T-cell (primary cell): ENCODE measurements around the gene DTNB. TPM values are rescaled to one million over a fixed set of nuclear protein-coding genes. Genes with fewer than 3 reads are reported as not detected.

Experiments used
- ATAC-seq, 4 experiments: fragments of 200-7000 bp in 3 of 4; fragments of 150-1000 bp in 1 of 4; cut with Tn5 transposase; replicated peaks in 1 of 4; 1 replicate in 3 of 4; 2 replicates in 1 of 4; pipeline ENCODE4 v1.10.0; 2021; ENCODE audit warnings: moderate library complexity in 3 of 4, mild to moderate bottlenecking in 2 of 4, moderate number of reproducible peaks in 1 of 4
- CTCF ChIA-PET, 2 donors: fragments of 300-600 bp; sonication (Branson Sonifier 250); formaldehyde crosslinking; loops; one replicate each; lab custom pipeline; 2022; ENCODE audit warnings: antibody characterized with exemption in 2 of 2; lab: Charles Lee
- POLR2A ChIA-PET, 2 donors: fragments of 300-600 bp; sonication (Branson Sonifier 250); formaldehyde crosslinking; loops; one replicate each; lab custom pipeline; 2022; ENCODE audit warnings: antibody characterized with exemption in 2 of 2; lab: Charles Lee
- DNase-seq, 35 experiments: peaks; one replicate each; pipeline versions ENCODE4 v3.0.0 to v3.0.0-alpha.2; 2013 to 2023
- H3K27ac ChIP-seq: one replicate; pipeline ENCODE4 v1.5.1; 2013; ENCODE audit warnings: low read length
- H3K27me3 ChIP-seq, 2 experiments: replicated peaks in 1 of 2; 1 replicate in 1 of 2; 2 replicates in 1 of 2; pipeline versions ENCODE4 v1.6.1 to v1.7.0; 2013; ENCODE audit warnings: low read length in 1 of 2, mixed read lengths in 1 of 2; ENCODE audit not compliant: control insufficient read depth in 2 of 2, insufficient read depth in 2 of 2; ENCODE audit errors: extremely low read depth in 1 of 2
- H3K36me3 ChIP-seq, 2 donors: 1 replicate in 1 of 2; 2 replicates in 1 of 2; pipeline versions ENCODE4 v1.6.1 to v1.7.0; 2013; ENCODE audit warnings: low read length in 1 of 2; ENCODE audit not compliant: control insufficient read depth in 2 of 2, insufficient read depth in 1 of 2; ENCODE audit errors: extremely low read depth in 1 of 2
- H3K4me1 ChIP-seq, 2 experiments: 1 replicate in 1 of 2; 2 replicates in 1 of 2; pipeline versions ENCODE4 v1.6.1 to v1.7.0; 2013; ENCODE audit warnings: low read length in 2 of 2, mixed read lengths in 1 of 2; ENCODE audit not compliant: insufficient read depth in 2 of 2, control insufficient read depth in 1 of 2; ENCODE audit errors: extremely low read depth in 1 of 2
- H3K4me3 ChIP-seq, 2 donors: 1 replicate in 1 of 2; 2 replicates in 1 of 2; pipeline versions ENCODE4 v1.5.1 to v1.7.0; 2013; ENCODE audit warnings: mild to moderate bottlenecking in 2 of 2, low read length in 1 of 2, moderate library complexity in 1 of 2; ENCODE audit not compliant: control insufficient read depth in 1 of 2; ENCODE audit errors: extremely low read depth in 1 of 2
- H3K9me3 ChIP-seq: 2 replicates; pipeline ENCODE4 v1.7.0; 2013
- H3K27ac Mint-ChIP-seq, 2 donors: one replicate each; pipeline ENCODE4 v1.8.0; 2020 to 2021; ENCODE audit warnings: mild to moderate bottlenecking in 2 of 2, mixed read lengths in 2 of 2
- H3K27me3 Mint-ChIP-seq, 2 donors: one replicate each; pipeline ENCODE4 v1.8.0; 2021 to 2022; ENCODE audit warnings: mixed read lengths in 2 of 2
- H3K36me3 Mint-ChIP-seq: one replicate; pipeline ENCODE4 v1.8.0; 2021; ENCODE audit warnings: mixed read lengths
- H3K4me1 Mint-ChIP-seq, 3 donors: one replicate each; pipeline ENCODE4 v1.8.0; 2020 to 2022; ENCODE audit warnings: mixed read lengths in 3 of 3, mild to moderate bottlenecking in 1 of 3
- H3K4me3 Mint-ChIP-seq, 3 donors: one replicate each; pipeline ENCODE4 v1.8.0; 2020 to 2022; ENCODE audit warnings: mild to moderate bottlenecking in 3 of 3, mixed read lengths in 3 of 3, moderate library complexity in 3 of 3
- H3K9me3 Mint-ChIP-seq, 3 donors: one replicate each; pipeline ENCODE4 v1.8.0; 2020 to 2022; ENCODE audit warnings: mixed read lengths in 3 of 3
- WGBS: methylation state at CpG from one replicate; pipeline ENCODE4 v1.1.5; 2013; ENCODE audit warnings: missing lambda C conversion rate; ENCODE audit not compliant: insufficient coverage; 5-methylcytosine and 5-hydroxymethylcytosine counted together
- total RNA-seq, 35 experiments: library from RNA in 6 of 35; stranded (reverse) in 6 of 35; fragments of 120-200 nt in 1 of 35; gene quantifications; one replicate each; pipeline versions ENCODE4 v1.2.1 to v1.2.4 and lab custom pipeline; 2013 to 2026

DTNB gene
- total RNA-seq, 5 donors from 2014 or later (not counting 1 experiment from before 2014, with no cell fraction given): 33.4 to 45.7 (median 39.6) TPM

DNA sequence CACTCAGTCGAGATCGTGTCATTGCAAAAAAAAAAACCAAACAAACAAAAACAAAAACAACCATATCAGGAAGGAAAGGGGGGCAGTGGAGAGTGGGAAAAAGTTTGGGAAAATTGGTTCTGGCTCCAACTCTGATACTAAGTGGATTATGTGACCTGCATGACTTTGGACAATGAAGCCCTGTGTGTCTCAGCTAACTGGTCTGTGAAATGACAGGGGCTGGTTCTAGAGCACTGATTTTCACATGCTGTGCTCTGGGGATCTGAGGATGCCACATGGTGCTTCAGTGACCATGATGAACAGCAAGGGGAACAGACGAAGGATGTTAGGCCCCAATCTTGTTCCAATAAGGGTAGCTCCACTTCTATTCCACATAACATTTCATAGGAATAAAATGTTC is 174.2 kb downstream of the DTNB start:
- no peak overlapping the region for H3K4me3 Mint-ChIP-seq
- no peaks in the 10 kb centered on the region for H3K9me3 Mint-ChIP-seq

DNA sequence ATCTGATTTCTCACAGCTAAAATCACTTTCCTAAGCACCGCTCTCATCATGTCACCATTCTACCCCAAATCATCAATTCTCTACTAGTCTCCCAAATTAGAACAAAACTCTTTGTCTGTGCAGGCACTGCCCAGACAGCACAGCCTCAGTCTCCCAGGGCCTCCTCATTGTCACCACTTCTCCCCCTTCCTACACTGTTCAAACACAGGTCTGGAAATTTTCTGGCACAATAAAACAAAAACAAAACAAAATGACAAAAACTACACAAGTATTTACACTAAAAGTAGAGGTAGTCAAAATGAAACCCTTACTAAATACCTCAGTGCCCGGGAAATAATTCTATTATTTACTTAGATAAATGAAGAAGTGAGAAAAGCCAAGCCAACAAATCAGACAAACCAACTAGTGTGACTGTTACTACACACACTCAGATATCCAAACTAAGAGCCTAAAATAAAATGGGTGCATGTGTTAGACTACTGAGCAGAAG is 175.4 kb downstream of the DTNB start:
- no peaks in the 10 kb centered on the region for H3K9me3 ChIP-seq
- no peaks in the 10 kb centered on the region for H3K9me3 Mint-ChIP-seq
- H3K27ac ChIP-seq: no peak overlapping the region
- ATAC-seq: no peak
- no peaks in the 10 kb centered on the region for H3K27me3 ChIP-seq
- no peak overlapping the region for H3K4me3 Mint-ChIP-seq
- 100% methylated on average over 1 of the region's 2 CpGs for WGBS
- H3K4me3 ChIP-seq: no peak overlapping the region
- no peak overlapping the region for H3K27ac Mint-ChIP-seq
- no peak for DNase-seq
- POLR2A ChIA-PET: no interaction called here
- H3K4me1 Mint-ChIP-seq: peaks cover 0 to 5% (median 0%) of the 10 kb centered on the region in 3 donors
- H3K36me3 ChIP-seq: peaks cover 0 to 7% of the 10 kb centered on the region in 2 donors
- no peaks in the 10 kb centered on the region for H3K4me1 ChIP-seq
- CTCF ChIA-PET: interaction anchor here in 1 of 2 donors (0.7 kb wide), 1 partner anchor 188 kb away, joined by 7 read pairs; no protein-coding TSS in a partner anchor
- peaks cover 26% of the 10 kb centered on the region for H3K36me3 Mint-ChIP-seq
- no peaks in the 10 kb centered on the region for H3K27me3 Mint-ChIP-seq

More for the DNA sequence above, 174.2 kb downstream of the DTNB start:
- H3K27me3 Mint-ChIP-seq: no peaks in the 10 kb centered on the region
- Histone ChIP-seq H3K27ac (no peak overlapping the region), H3K36me3 (peaks cover 0 to 7% of the 10 kb centered on the region in 2 donors), H3K9me3 (no peaks in the 10 kb centered on the region), H3K27me3 (no peaks in the 10 kb centered on the region), H3K4me3 (no peak overlapping the region), H3K4me1 (no peaks in the 10 kb centered on the region)
- no peak overlapping the region for H3K27ac Mint-ChIP-seq
- peaks cover 26% of the 10 kb centered on the region for H3K36me3 Mint-ChIP-seq
- ChIA-PET CTCF (interaction anchor here in 1 of 2 donors (0.7 kb wide), 1 partner anchor 74 kb away, joined by 4 read pairs; no protein-coding TSS in a partner anchor), POLR2A (interaction anchor here in 1 of 2 donors (0.6 kb wide), 1 partner anchor 15 kb away, joined by 4 read pairs; no protein-coding TSS in a partner anchor)
- WGBS: no CpG with 5 or more reads among the region's 3 CpGs
- DNase-seq: no peak
- H3K4me1 Mint-ChIP-seq: peaks cover 0 to 5% (median 0%) of the 10 kb centered on the region in 3 donors
- ATAC-seq: no peak

DNA sequence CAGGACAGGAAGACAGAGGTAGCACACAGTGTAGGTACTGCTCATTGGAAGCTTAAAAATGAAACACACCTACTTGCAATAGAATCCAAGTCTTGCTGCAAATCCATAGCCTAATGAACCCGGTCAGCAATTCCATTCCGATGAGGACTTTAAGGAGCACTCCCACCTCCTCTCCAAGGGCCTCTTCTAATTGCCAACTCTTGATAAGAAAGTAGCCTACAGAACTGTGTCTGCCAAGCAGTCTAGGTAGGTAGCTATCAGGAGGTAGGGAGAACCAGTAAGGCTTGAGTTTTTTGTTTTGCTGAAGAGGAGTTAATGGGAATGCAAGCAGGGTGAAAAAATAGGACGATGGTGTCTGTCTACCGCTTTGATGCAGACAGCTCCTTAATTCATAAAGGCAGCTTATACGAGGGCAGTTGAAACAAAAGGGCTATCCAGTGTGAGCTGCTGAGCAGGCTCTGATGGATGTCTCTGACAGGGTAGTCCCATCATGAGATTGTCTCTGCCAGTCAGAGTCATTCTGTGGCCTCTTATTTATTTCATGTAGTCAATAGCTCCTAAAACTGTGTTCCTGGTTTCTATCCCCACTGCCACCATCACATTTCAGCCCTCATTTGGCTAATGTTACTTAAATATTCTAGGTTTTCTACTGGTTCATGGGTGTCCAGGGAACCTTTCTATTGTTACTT is 176.0 kb downstream of the DTNB start:
- ChIA-PET POLR2A (no interaction called here), CTCF (interaction anchor here in 1 of 2 donors (0.5 kb wide), 1 partner anchor 656 kb away, joined by 4 read pairs; no protein-coding TSS in a partner anchor)
- no peak overlapping the region for H3K27ac Mint-ChIP-seq
- Histone ChIP-seq H3K27ac (no peak overlapping the region), H3K27me3 (no peaks in the 10 kb centered on the region), H3K36me3 (peaks cover 0 to 7% of the 10 kb centered on the region in 2 donors), H3K4me1 (no peaks in the 10 kb centered on the region), H3K9me3 (no peaks in the 10 kb centered on the region), H3K4me3 (no peak overlapping the region)
- peaks cover 0 to 5% (median 0%) of the 10 kb centered on the region in 3 donors for H3K4me1 Mint-ChIP-seq
- H3K9me3 Mint-ChIP-seq: no peaks in the 10 kb centered on the region
- H3K4me3 Mint-ChIP-seq: no peak overlapping the region
- ATAC-seq (no peak), DNase-seq (no peak)
- H3K36me3 Mint-ChIP-seq: peaks cover 26% of the 10 kb centered on the region
- 96% methylated on average over 5 of the region's 5 CpGs for WGBS
- no peaks in the 10 kb centered on the region for H3K27me3 Mint-ChIP-seq

DNA sequence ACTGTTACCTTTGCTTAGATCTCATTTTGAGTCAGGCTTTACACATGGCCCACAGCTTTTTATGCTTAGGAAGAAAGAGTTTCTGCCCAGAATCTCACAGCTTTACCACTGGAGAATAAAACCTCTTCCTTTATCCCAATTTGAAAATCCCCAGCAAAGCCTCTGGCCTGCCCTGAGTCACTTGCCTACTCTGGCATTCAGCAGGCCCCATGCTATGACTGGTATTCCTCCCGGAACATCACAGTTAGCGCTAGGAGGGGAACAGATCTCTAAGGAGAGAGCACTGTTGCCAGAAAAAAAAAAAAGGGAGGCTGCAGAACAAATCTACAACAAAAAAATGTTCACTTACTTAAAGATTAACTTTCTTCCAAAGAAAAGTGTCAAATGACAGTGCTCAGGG is 178.8 kb downstream of the DTNB start:
- H3K4me3 ChIP-seq: no peak overlapping the region
- DNase-seq: no peak
- no CpG with 5 or more reads among the region's 2 CpGs for WGBS
- peaks cover 0 to 7% of the 10 kb centered on the region in 2 donors for H3K36me3 ChIP-seq
- ATAC-seq: no peak
- peaks cover 20% of the 10 kb centered on the region for H3K36me3 Mint-ChIP-seq
- H3K4me1 Mint-ChIP-seq: peaks cover 0 to 5% (median 0%) of the 10 kb centered on the region in 3 donors
- CTCF ChIA-PET: interaction anchor here in 1 of 2 donors (0.7 kb wide), 1 partner anchor 1709 kb away, joined by 3 read pairs; no protein-coding TSS in a partner anchor
- H3K4me1 ChIP-seq: no peaks in the 10 kb centered on the region
- no peaks in the 10 kb centered on the region for H3K27me3 Mint-ChIP-seq
- no peaks in the 10 kb centered on the region for H3K9me3 Mint-ChIP-seq
- H3K4me3 Mint-ChIP-seq: no peak overlapping the region
- POLR2A ChIA-PET: no interaction called here
- no peaks in the 10 kb centered on the region for H3K27me3 ChIP-seq
- no peaks in the 10 kb centered on the region for H3K9me3 ChIP-seq
- no peak overlapping the region for H3K27ac Mint-ChIP-seq
- H3K27ac ChIP-seq: no peak overlapping the region

DNA sequence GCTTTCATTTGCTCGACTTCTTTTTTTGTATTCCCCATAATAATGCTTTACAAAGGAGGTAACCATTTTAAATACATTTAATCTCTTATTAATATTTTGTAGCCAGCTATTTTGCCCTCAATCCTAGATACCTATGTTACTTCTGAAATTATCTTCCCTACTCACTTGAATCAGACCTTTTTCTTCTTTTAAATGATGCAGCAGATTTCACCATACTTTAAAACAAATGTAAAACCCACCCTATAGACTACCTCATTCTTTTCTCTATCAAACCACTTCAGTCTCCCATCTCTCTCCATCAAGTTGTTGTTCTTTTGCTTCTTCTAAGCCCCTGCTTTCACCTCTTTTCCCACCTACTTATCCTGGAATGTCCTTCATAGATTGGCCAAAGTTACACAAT is 180.2 kb downstream of the DTNB start:
- WGBS: no CpG with 5 or more reads among the region's 1 CpG
- H3K9me3 Mint-ChIP-seq: no peaks in the 10 kb centered on the region
- H3K36me3 ChIP-seq: peaks cover 0 to 7% of the 10 kb centered on the region in 2 donors
- no peak overlapping the region for H3K4me3 Mint-ChIP-seq
- DNase-seq (no peak), ATAC-seq (no peak)
- no peak overlapping the region for H3K27ac Mint-ChIP-seq
- H3K27me3 Mint-ChIP-seq: no peaks in the 10 kb centered on the region
- CTCF ChIA-PET: no interaction called here
- H3K36me3 Mint-ChIP-seq: peaks cover 20% of the 10 kb centered on the region
- POLR2A ChIA-PET: no interaction called here
- no peaks in the 10 kb centered on the region for H3K27me3 ChIP-seq
- no peaks in the 10 kb centered on the region for H3K4me1 ChIP-seq
- peaks cover 0 to 4% (median 0%) of the 10 kb centered on the region in 3 donors for H3K4me1 Mint-ChIP-seq
- H3K9me3 ChIP-seq: no peaks in the 10 kb centered on the region
- H3K27ac ChIP-seq: no peak overlapping the region
- no peak overlapping the region for H3K4me3 ChIP-seq

DNA sequence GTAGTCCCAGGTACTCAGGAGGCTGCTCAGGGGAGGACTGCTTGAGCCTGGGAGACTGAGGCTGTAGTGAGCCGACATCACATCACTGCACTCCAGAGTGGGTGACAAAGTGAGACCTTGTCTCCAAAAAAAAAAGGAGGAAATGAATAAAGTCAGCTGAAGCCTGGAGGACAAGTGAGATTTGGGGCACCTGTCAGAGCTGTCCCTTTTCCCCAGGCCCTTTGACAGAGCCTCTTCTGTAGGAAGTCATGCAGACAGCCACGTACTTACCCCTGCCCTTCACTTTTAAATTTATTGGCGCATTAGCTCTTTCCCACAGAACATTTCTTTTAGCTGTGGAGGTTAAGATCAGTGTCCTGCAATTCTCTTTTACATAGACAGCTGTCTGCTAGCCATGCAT is 180.7 kb downstream of the DTNB start:
- WGBS: 100% methylated on average over 1 of the region's 3 CpGs
- Histone ChIP-seq H3K36me3 (peaks cover 0 to 7% of the 10 kb centered on the region in 2 donors), H3K4me1 (no peaks in the 10 kb centered on the region), H3K27ac (no peak overlapping the region), H3K9me3 (no peaks in the 10 kb centered on the region), H3K27me3 (no peaks in the 10 kb centered on the region), H3K4me3 (no peak overlapping the region)
- ATAC-seq (no peak), DNase-seq (no peak)
- Mint-ChIP-seq H3K9me3 (no peaks in the 10 kb centered on the region), H3K27ac (no peak overlapping the region), H3K4me1 (no peaks in the 10 kb centered on the region), H3K36me3 (peaks cover 19% of the 10 kb centered on the region), H3K27me3 (no peaks in the 10 kb centered on the region), H3K4me3 (no peak overlapping the region)
- POLR2A ChIA-PET: no interaction called here
- CTCF ChIA-PET: no interaction called here
